ENCODE results near the gene ZNF76. TPM values are rescaled to one million over a fixed set of nuclear protein-coding genes. Genes with fewer than 3 reads are reported as not detected.

Gene ZNF76
- total and polyA plus RNA-seq, 2 donors (not counting 3 experiments of a cell fraction or from before 2014, with no cell fraction given), result 27.9 to 34.6 TPM

DNA sequence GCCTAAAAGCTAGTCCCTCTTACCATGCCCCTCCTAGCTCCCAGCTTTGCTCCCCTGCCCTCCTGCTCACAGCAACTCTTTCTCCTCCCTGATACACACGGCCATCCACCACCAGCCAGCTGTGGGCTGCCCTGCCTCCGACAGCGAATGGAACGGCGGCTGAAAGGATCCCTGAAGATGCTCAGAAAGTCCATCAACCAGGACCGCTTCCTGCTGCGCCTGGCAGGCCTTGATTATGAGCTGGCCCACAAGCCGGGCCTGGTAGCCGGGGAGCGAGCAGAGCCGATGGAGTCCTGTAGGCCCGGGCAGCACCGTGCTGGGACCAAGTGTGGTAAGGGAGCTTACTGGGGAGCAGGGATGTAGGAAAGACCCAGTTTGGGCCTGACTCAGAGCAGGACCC lies 16.6 kb upstream of the ZNF76 start:
- dilution Hi-C loops (cut with MboI; ENCODE audit: extremely low pct_ligation_motif_present, low sequenced_read_pairs) (no loop called here), intact Hi-C loops (cut with micrococcal nuclease) (no loop called here)
- FAIRE-seq, result no peak
- Histone ChIP-seq H3K9ac (replicated peaks; ENCODE audit: extremely low read depth, insufficient read depth, low read length) (no peak overlapping the region), H3K4me2 (ENCODE audit: insufficient read depth, low read length) (no peak overlapping the region), H3K27ac (ENCODE audit: insufficient read depth, low read depth, low read length) (no peak overlapping the region), H3K9me3 (replicated peaks; ENCODE audit: control insufficient read depth, insufficient read depth, low read length) (no peaks in the 10 kb centered on the region), H4K20me1 (replicated peaks; ENCODE audit: control insufficient read depth, extremely low read depth, insufficient read depth, low read length) (no peaks in the 10 kb centered on the region), H3K27me3 (ENCODE audit: control insufficient read depth in 2 of 2, insufficient read depth in 2 of 2, low read length in 2 of 2) (no peaks in the 10 kb centered on the region), H2AFZ (ENCODE audit: low read depth, low read length) (no peak overlapping the region), H3K79me2 (ENCODE audit: control insufficient read depth, insufficient read depth, low read length) (no peaks in the 10 kb centered on the region), H3K4me3 (replicated peaks in 1 of 3; ENCODE audit: insufficient read depth in 1 of 3, low read depth in 1 of 3, low read length in 3 of 3) (no peak overlapping the region), H3K4me1 (ENCODE audit: control insufficient read depth, extremely low read depth, insufficient read depth, low read length) (peaks cover 20% of the 10 kb centered on the region), H3K36me3 (ENCODE audit: control insufficient read depth in 2 of 2, extremely low read depth in 1 of 2, insufficient read depth in 2 of 2, low read length in 2 of 2) (peaks cover 0 to 5% of the 10 kb centered on the region in 2 experiments), H3K9me1 (replicated peaks; ENCODE audit: control insufficient read depth, extremely low read depth, insufficient read depth, low read length) (no peaks in the 10 kb centered on the region)
- ChIA-PET POLR2A (no interaction called here), CTCF (interaction anchor here (3.7 to 7.8 kb wide), 2 partner anchors 28 to 38 kb away, joined by 27 to 113 read pairs; partner anchors contain the start of gene SCUBE3)
- no peak for DNase-seq (ENCODE audit: low read depth, low spot score)
- TF ChIP-seq POLR2AphosphoS5 (IDR thresholded peaks at IDR 0.05; ENCODE audit: insufficient read depth, low read depth, low read length) (no peak), MYC (IDR thresholded peaks at IDR 0.05; ENCODE audit: low read depth, low read length) (no peak), JUN (IDR thresholded peaks at IDR 0.05; ENCODE audit: borderline replicate concordance, insufficient read depth, insufficient read length, low read depth) (no peak), EZH2 (IDR thresholded peaks at IDR 0.05; ENCODE audit: borderline replicate concordance, low read depth, low read length, severe bottlenecking) (no peak), GATA2 (IDR thresholded peaks at IDR 0.05; ENCODE audit: insufficient read depth, insufficient read length, low read depth, low read length) (no peak), FOS (IDR thresholded peaks at IDR 0.05; ENCODE audit: borderline replicate concordance, insufficient read depth, low read length) (no peak), POLR2A (IDR thresholded peaks at IDR 0.05; ENCODE audit: low read depth, low read length) (no peak)
- TF ChIP-seq, protein P1, sequence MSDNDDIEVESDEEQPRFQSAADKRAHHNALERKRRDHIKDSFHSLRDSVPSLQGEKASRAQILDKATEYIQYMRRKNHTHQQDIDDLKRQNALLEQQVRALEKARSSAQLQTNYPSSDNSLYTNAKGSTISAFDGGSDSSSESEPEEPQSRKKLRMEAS (IDR thresholded peaks at IDR 0.05; ENCODE audit: insufficient read depth, insufficient read length), result no peak
- TF ChIP-seq, protein P2, sequence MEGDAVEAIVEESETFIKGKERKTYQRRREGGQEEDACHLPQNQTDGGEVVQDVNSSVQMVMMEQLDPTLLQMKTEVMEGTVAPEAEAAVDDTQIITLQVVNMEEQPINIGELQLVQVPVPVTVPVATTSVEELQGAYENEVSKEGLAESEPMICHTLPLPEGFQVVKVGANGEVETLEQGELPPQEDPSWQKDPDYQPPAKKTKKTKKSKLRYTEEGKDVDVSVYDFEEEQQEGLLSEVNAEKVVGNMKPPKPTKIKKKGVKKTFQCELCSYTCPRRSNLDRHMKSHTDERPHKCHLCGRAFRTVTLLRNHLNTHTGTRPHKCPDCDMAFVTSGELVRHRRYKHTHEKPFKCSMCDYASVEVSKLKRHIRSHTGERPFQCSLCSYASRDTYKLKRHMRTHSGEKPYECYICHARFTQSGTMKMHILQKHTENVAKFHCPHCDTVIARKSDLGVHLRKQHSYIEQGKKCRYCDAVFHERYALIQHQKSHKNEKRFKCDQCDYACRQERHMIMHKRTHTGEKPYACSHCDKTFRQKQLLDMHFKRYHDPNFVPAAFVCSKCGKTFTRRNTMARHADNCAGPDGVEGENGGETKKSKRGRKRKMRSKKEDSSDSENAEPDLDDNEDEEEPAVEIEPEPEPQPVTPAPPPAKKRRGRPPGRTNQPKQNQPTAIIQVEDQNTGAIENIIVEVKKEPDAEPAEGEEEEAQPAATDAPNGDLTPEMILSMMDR (IDR thresholded peaks at IDR 0.05; ENCODE audit: extremely low read depth in 1 of 2, insufficient read depth in 1 of 2, low read depth in 1 of 2, low read length in 2 of 2), result no peak
- no TSS peak for BruUV-seq (replicated peaks)
